ENCODE results near the gene C17orf50. TPM values are rescaled to one million over a fixed set of nuclear protein-coding genes. Genes with fewer than 3 reads are reported as not detected.
A peak's percentile ranks its signal among the peaks of the same experiment; 100 is the strongest.
"Not testable (repeated sequence)": the region's sequence is repeated elsewhere in the genome, so short reads cannot be mapped to it uniquely, and the experiment has no call there.

The C17orf50 gene
- total RNA-seq, 1 experiment from 2014 or later = not detected

GRCh38 chr17:35742896-35743477 is 17.7 kb upstream of the C17orf50 start:
- Histone ChIP-seq H3K4me1 (no peaks in the 10 kb centered on the region), H3K27me3 (peaks cover 17% of the 10 kb centered on the region), H3K9me3 (replicated peaks) (no peaks in the 10 kb centered on the region), H3K4me3 (no peak overlapping the region), H3K27ac (no peak overlapping the region), H3K36me3 (no peaks in the 10 kb centered on the region)
- no peak for DNase-seq

GRCh38 chr17:35743626-35744328 is 16.9 kb upstream of the C17orf50 start:
- peaks cover 22% of the 10 kb centered on the region for H3K27me3 ChIP-seq
- peak; percentile 64 to 73 for DNase-seq
- H3K27ac ChIP-seq = no peak overlapping the region
- H3K36me3 ChIP-seq = no peaks in the 10 kb centered on the region
- no peaks in the 10 kb centered on the region for H3K4me1 ChIP-seq
- no peaks in the 10 kb centered on the region for H3K9me3 ChIP-seq (replicated peaks)
- H3K4me3 ChIP-seq = no peak overlapping the region

GRCh38 chr17:35744830-35745229 is 15.9 kb upstream of the C17orf50 start:
- no peak for DNase-seq
- Histone ChIP-seq H3K36me3 (no peaks in the 10 kb centered on the region), H3K27ac (no peak overlapping the region), H3K9me3 (replicated peaks) (no peaks in the 10 kb centered on the region), H3K4me1 (no peaks in the 10 kb centered on the region), H3K4me3 (no peak overlapping the region), H3K27me3 (peaks cover 32% of the 10 kb centered on the region)

- no peak for DNase-seq
- no peak overlapping the region for H3K27ac ChIP-seq
- no peak overlapping the region for H3K4me3 ChIP-seq
- no peaks in the 10 kb centered on the region for H3K9me3 ChIP-seq (replicated peaks)
- peaks cover 37% of the 10 kb centered on the region for H3K27me3 ChIP-seq
- H3K36me3 ChIP-seq = no peaks in the 10 kb centered on the region
- H3K4me1 ChIP-seq = no peaks in the 10 kb centered on the region
Measured at GRCh38 chr17:35745246-35745645, 15.4 kb upstream of the C17orf50 start.

- Histone ChIP-seq H3K27ac (no peak overlapping the region), H3K4me1 (no peaks in the 10 kb centered on the region), H3K27me3 (peaks cover 41% of the 10 kb centered on the region), H3K4me3 (no peak overlapping the region), H3K36me3 (no peaks in the 10 kb centered on the region), H3K9me3 (replicated peaks) (no peaks in the 10 kb centered on the region)
- no peak for DNase-seq
Measured at GRCh38 chr17:35745749-35746320, 14.9 kb upstream of the C17orf50 start.

- Histone ChIP-seq H3K9me3 (replicated peaks) (no peaks in the 10 kb centered on the region), H3K4me1 (no peaks in the 10 kb centered on the region), H3K4me3 (no peak overlapping the region), H3K27ac (no peak overlapping the region), H3K27me3 (peaks cover 45% of the 10 kb centered on the region), H3K36me3 (no peaks in the 10 kb centered on the region)
- DNase-seq = peak; percentile 74 to 89
Measured at GRCh38 chr17:35747540-35748017, 13.1 kb upstream of the C17orf50 start.

- Histone ChIP-seq H3K36me3 (no peaks in the 10 kb centered on the region), H3K4me3 (no peak overlapping the region), H3K27ac (no peak overlapping the region), H3K27me3 (peaks cover 45% of the 10 kb centered on the region), H3K4me1 (no peaks in the 10 kb centered on the region), H3K9me3 (replicated peaks) (no peaks in the 10 kb centered on the region)
- no peak for DNase-seq
Measured at GRCh38 chr17:35748341-35748841, 12.3 kb upstream of the C17orf50 start.

GRCh38 chr17:35748979-35749378 is 11.7 kb upstream of the C17orf50 start:
- H3K9me3 ChIP-seq (replicated peaks) = no peaks in the 10 kb centered on the region
- H3K36me3 ChIP-seq = no peaks in the 10 kb centered on the region
- H3K4me3 ChIP-seq = no peak overlapping the region
- H3K27ac ChIP-seq = no peak overlapping the region
- H3K27me3 ChIP-seq = peaks cover 45% of the 10 kb centered on the region
- no peaks in the 10 kb centered on the region for H3K4me1 ChIP-seq
- DNase-seq = no peak

- Histone ChIP-seq H3K27ac (no peak overlapping the region), H3K4me1 (no peaks in the 10 kb centered on the region), H3K4me3 (peak overlapping the region; percentile 31), H3K9me3 (replicated peaks) (no peaks in the 10 kb centered on the region), H3K36me3 (no peaks in the 10 kb centered on the region), H3K27me3 (peaks cover 45% of the 10 kb centered on the region)
- no peak for DNase-seq
Measured at GRCh38 chr17:35749560-35750412, 10.9 kb upstream of the C17orf50 start.

- no peak for DNase-seq
- H3K4me3 ChIP-seq = no peak overlapping the region; the same call in 1 of the 2 replicates
- H3K4me1 ChIP-seq = no peaks in the 10 kb centered on the region
- H3K27me3 ChIP-seq = peaks cover 37% of the 10 kb centered on the region
- H3K27ac ChIP-seq = no peak overlapping the region
- no peaks in the 10 kb centered on the region for H3K9me3 ChIP-seq (replicated peaks)
- no peaks in the 10 kb centered on the region for H3K36me3 ChIP-seq
Measured at GRCh38 chr17:35750526-35751395, 9.9 kb upstream of the C17orf50 start.

GRCh38 chr17:35751541-35751940 is 9.1 kb upstream of the C17orf50 start:
- H3K36me3 ChIP-seq; H3K27ac ChIP-seq; H3K4me3 ChIP-seq; H3K9me3 ChIP-seq (replicated peaks); H3K4me1 ChIP-seq; DNase-seq: not testable (repeated sequence)
- H3K27me3 ChIP-seq = peaks cover 29% of the 10 kb centered on the region

GRCh38 chr17:35752471-35752870 is 8.2 kb upstream of the C17orf50 start:
- Histone ChIP-seq H3K36me3 (no peaks in the 10 kb centered on the region), H3K27ac (no peak overlapping the region), H3K4me1 (no peaks in the 10 kb centered on the region), H3K9me3 (replicated peaks) (no peaks in the 10 kb centered on the region), H3K27me3 (peaks cover 28% of the 10 kb centered on the region), H3K4me3 (no peak overlapping the region)
- no peak for DNase-seq

GRCh38 chr17:35752945-35753764 is 7.5 kb upstream of the C17orf50 start, which contains the start of gene GAS2L2:
Gene GAS2L2, minus strand, starts transcription at chr17:35753239. Its CDS starts 389 bp downstream, at chr17:35752850.
- H3K27me3 ChIP-seq = peaks cover 28% of the 10 kb centered on the region
- H3K27ac ChIP-seq = no peak within 1 kb of the TSS
- no peaks in the 10 kb centered on the region for H3K9me3 ChIP-seq (replicated peaks)
- DNase-seq = no peak
- H3K36me3 ChIP-seq = no peaks in the 10 kb centered on the region
- no peak within 1 kb of the TSS for H3K4me3 ChIP-seq
- H3K4me1 ChIP-seq = no peaks in the 10 kb centered on the region
